ENCODE results near the gene BPIFB2.

DNA sequence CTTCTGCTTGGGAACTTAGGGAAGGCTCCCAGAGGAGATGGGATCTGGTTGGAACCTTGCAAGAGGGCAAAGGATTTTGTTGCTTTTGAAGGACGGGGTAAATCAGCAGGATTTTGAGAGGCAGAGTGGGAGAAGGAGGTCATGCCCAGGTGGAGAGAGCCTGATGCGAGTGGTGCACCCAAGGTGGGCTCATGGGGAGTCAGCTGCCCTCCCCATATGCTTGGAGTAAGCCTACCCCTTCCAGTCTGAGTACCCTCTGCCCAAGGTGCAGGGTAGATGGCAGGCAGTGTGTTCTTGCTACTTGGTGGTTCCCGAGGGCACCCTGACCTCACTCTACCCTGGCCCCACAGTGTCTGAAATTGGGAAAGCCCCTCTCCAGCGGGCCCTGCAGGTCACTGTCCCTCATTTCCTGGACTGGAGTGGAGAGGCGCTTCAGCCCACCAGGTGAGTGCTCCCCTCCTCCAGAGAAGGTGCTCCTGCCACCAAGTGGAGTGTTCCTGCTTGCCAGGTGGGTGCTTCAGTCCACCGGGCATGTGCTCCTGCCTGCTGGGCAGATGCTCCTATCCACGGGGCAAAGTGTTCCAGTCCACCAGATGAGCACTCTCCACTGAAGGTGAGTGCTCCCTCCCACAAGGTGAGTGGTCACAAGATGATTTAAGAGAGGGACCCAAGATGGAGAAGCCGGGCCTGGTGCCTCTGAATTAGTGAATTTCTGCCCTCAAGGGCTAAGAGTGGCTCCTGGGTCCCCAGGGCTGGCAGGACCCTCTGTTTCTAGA lies 3.4 kb downstream of the BPIFB2 start:
- TF ChIP-seq, protein P1, sequence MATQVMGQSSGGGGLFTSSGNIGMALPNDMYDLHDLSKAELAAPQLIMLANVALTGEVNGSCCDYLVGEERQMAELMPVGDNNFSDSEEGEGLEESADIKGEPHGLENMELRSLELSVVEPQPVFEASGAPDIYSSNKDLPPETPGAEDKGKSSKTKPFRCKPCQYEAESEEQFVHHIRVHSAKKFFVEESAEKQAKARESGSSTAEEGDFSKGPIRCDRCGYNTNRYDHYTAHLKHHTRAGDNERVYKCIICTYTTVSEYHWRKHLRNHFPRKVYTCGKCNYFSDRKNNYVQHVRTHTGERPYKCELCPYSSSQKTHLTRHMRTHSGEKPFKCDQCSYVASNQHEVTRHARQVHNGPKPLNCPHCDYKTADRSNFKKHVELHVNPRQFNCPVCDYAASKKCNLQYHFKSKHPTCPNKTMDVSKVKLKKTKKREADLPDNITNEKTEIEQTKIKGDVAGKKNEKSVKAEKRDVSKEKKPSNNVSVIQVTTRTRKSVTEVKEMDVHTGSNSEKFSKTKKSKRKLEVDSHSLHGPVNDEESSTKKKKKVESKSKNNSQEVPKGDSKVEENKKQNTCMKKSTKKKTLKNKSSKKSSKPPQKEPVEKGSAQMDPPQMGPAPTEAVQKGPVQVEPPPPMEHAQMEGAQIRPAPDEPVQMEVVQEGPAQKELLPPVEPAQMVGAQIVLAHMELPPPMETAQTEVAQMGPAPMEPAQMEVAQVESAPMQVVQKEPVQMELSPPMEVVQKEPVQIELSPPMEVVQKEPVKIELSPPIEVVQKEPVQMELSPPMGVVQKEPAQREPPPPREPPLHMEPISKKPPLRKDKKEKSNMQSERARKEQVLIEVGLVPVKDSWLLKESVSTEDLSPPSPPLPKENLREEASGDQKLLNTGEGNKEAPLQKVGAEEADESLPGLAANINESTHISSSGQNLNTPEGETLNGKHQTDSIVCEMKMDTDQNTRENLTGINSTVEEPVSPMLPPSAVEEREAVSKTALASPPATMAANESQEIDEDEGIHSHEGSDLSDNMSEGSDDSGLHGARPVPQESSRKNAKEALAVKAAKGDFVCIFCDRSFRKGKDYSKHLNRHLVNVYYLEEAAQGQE (IDR thresholded peaks at IDR 0.05) = no peak
- TF ChIP-seq, protein P2, sequence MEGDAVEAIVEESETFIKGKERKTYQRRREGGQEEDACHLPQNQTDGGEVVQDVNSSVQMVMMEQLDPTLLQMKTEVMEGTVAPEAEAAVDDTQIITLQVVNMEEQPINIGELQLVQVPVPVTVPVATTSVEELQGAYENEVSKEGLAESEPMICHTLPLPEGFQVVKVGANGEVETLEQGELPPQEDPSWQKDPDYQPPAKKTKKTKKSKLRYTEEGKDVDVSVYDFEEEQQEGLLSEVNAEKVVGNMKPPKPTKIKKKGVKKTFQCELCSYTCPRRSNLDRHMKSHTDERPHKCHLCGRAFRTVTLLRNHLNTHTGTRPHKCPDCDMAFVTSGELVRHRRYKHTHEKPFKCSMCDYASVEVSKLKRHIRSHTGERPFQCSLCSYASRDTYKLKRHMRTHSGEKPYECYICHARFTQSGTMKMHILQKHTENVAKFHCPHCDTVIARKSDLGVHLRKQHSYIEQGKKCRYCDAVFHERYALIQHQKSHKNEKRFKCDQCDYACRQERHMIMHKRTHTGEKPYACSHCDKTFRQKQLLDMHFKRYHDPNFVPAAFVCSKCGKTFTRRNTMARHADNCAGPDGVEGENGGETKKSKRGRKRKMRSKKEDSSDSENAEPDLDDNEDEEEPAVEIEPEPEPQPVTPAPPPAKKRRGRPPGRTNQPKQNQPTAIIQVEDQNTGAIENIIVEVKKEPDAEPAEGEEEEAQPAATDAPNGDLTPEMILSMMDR (IDR thresholded peaks at IDR 0.05; ENCODE audit: low read depth, low read length, missing input control) = no peak

All from liver (tissue), 2 donors.